K562 (cell line): ENCODE measurements around the gene REEP3. TPM values are rescaled to one million over a fixed set of nuclear protein-coding genes. Genes with fewer than 3 reads are reported as not detected.
A peak's percentile ranks its signal among the peaks of the same experiment; 100 is the strongest.

Source experiments
- ATAC-seq: fragments of 200-7000 bp; cut with Tn5 transposase; 3 replicates; pipeline ENCODE4 v1.9.1; 2020; ENCODE audit warnings: moderate library complexity
- BruUV-seq: library from RNA; stranded (reverse); fragments of 400-500 nt; replicated peaks from 2 replicates; lab custom pipeline; 2021; lab: Mats Ljungman, UMichigan
- CTCF ChIA-PET: fragments of 300-600 bp; formaldehyde crosslinking; extraction: SDS; loops from one replicate; lab custom pipeline; 2021; ENCODE audit warnings: low intra/inter-chr PET ratio; lab: Yijun Ruan, JAX
- POLR2A ChIA-PET: fragments of 300-600, 350-650 bp; sonication (Branson Sonifier 250); formaldehyde crosslinking; extraction: SDS; loops from one replicate; lab custom pipeline; 2021; ENCODE audit warnings: antibody characterized with exemption, inconsistent platforms; lab: Yijun Ruan, JAX
- DNase-seq, 4 experiments: peaks; one replicate each; pipeline versions ENCODE4 v3.0.0 to v3.0.0-alpha.2; 2011 to 2018; ENCODE audit warnings: low spot score in 3 of 4, mixed read lengths in 3 of 4; ENCODE audit errors: extremely low read depth in 1 of 4
- FAIRE-seq: peaks from 2 replicates; lab custom pipeline; 2011; peaks lifted over from hg19 to GRCh38; lab: Jason Lieb, UNC
- H2AFZ ChIP-seq: 2 replicates; pipeline ENCODE4 v1.6.0; 2011; ENCODE audit warnings: low read depth, low read length, control low read depth, inconsistent platforms
- H3K27ac ChIP-seq: fragments of 200-600 bp; 3 replicates; pipeline ENCODE4 v1.8.0; 2011; ENCODE audit warnings: low read depth, mild to moderate bottlenecking, control low read depth, inconsistent platforms, low read length, moderate library complexity, mixed read lengths; ENCODE audit errors: extremely low read depth
- H3K27me3 ChIP-seq, 2 experiments: fragments of 300-600 bp in 1 of 2; 2 replicates in 1 of 2; 3 replicates in 1 of 2; pipeline versions ENCODE4 v1.6.0 to v1.8.0; 2011; ENCODE audit warnings: inconsistent platforms in 2 of 2, low read length in 2 of 2, mild to moderate bottlenecking in 1 of 2, mixed read lengths in 1 of 2, moderate library complexity in 1 of 2; ENCODE audit not compliant: control insufficient read depth in 2 of 2, insufficient read depth in 2 of 2
- H3K36me3 ChIP-seq: fragments of 300-600 bp; 3 replicates; pipeline ENCODE4 v1.8.0; 2011; ENCODE audit warnings: mild to moderate bottlenecking, low read length, inconsistent platforms; ENCODE audit not compliant: control insufficient read depth, insufficient read depth
- H3K4me1 ChIP-seq, 2 experiments: fragments of 200-600 bp in 1 of 2; replicated peaks in 1 of 2; 2 replicates in 1 of 2; 3 replicates in 1 of 2; pipeline versions ENCODE4 v1.5.1 to v1.8.0; 2011; ENCODE audit warnings: inconsistent platforms in 2 of 2, low read length in 2 of 2, mild to moderate bottlenecking in 1 of 2, mixed read lengths in 1 of 2, moderate library complexity in 1 of 2; ENCODE audit not compliant: control insufficient read depth in 2 of 2, insufficient read depth in 2 of 2
- H3K4me2 ChIP-seq: 2 replicates; pipeline ENCODE4 v1.6.1; 2011; ENCODE audit warnings: low read length, control low read depth, inconsistent platforms, mixed read lengths; ENCODE audit not compliant: insufficient read depth
- H3K4me3 ChIP-seq: fragments of 200-600 bp; sonication (generic), shearing (Covaris generic); 2 replicates; pipeline ENCODE4 v1.5.1; 2016; ENCODE audit warnings: control low read depth, inconsistent platforms
- H3K79me2 ChIP-seq: fragments of 200-600 bp; 3 replicates; pipeline ENCODE4 v1.8.0; 2011; ENCODE audit warnings: low read length, inconsistent platforms; ENCODE audit not compliant: control insufficient read depth, insufficient read depth
- H3K9ac ChIP-seq, 2 experiments: 2 replicates each; pipeline versions ENCODE4 v1.6.0 to v1.6.1; 2011; ENCODE audit warnings: low read depth in 2 of 2, low read length in 2 of 2, control low read depth in 1 of 2, inconsistent platforms in 1 of 2, mild to moderate bottlenecking in 1 of 2, mixed read lengths in 1 of 2; ENCODE audit not compliant: insufficient read depth in 1 of 2
- H3K9me1 ChIP-seq: one replicate; pipeline ENCODE4 v1.6.0; 2011; ENCODE audit warnings: inconsistent platforms, mild to moderate bottlenecking, low read length, moderate library complexity; ENCODE audit not compliant: control insufficient read depth, insufficient read depth
- H3K9me3 ChIP-seq: replicated peaks from 2 replicates; pipeline ENCODE4 v1.5.1; 2011; ENCODE audit warnings: low read depth, low read length, inconsistent platforms; ENCODE audit not compliant: control insufficient read depth, insufficient read depth
- H4K20me1 ChIP-seq: replicated peaks from 2 replicates; pipeline ENCODE4 v1.6.1; 2011; ENCODE audit warnings: low read length, inconsistent platforms, mixed read lengths; ENCODE audit not compliant: control insufficient read depth, insufficient read depth
- BRCA1 ChIP-seq, 2 experiments: fragments of 450-650 bp in 1 of 2; sonication (generic) in 1 of 2; formaldehyde crosslinking in 1 of 2; IDR thresholded peaks; 2 replicates each; pipeline versions ENCODE4 v1.5.0 to v1.6.1; 2017 to 2020; ENCODE audit warnings: mild to moderate bottlenecking in 1 of 2, missing genetic modification reagents in 1 of 2
- CBX8 ChIP-seq: fragments of 200-600 bp; sonication (generic); IDR thresholded peaks from 2 replicates; pipeline ENCODE4 v1.6.1; 2012; ENCODE audit warnings: borderline replicate concordance, mixed run types, low read depth, mild to moderate bottlenecking, moderate library complexity, mixed read lengths, low read length, control low read depth, inconsistent platforms; ENCODE audit not compliant: poor library complexity, severe bottlenecking; ENCODE audit errors: extremely low read depth
- ESRRA ChIP-seq: fragments of 450-650 bp; IDR thresholded peaks from 2 replicates; pipeline ENCODE4 v1.6.1; 2014; ENCODE audit warnings: low read depth, mild to moderate bottlenecking, moderate library complexity, borderline replicate concordance
- FOXA1 ChIP-seq: fragments of 450-650 bp; IDR thresholded peaks from 2 replicates; pipeline ENCODE4 v1.6.1; 2016; ENCODE audit warnings: mild to moderate bottlenecking, borderline replicate concordance
- HIVEP1 ChIP-seq: fragments of 250-450 bp; sonication (Bioruptor Pico); IDR thresholded peaks from 2 replicates; pipeline ENCODE4 v1.4.0; 2020; ENCODE audit warnings: mild to moderate bottlenecking
- HMG20B ChIP-seq: fragments of 250-450 bp; sonication (Bioruptor Pico); IDR thresholded peaks from 2 replicates; pipeline ENCODE4 v1.5.0; 2021; ENCODE audit warnings: mild to moderate bottlenecking
- KLF6 ChIP-seq: fragments of 250-450 bp; sonication (Bioruptor Pico); IDR thresholded peaks from 2 replicates; pipeline ENCODE4 v1.4.0; 2020; ENCODE audit warnings: mild to moderate bottlenecking, moderate library complexity, borderline replicate concordance
- MECOM ChIP-seq: fragments of 250-450 bp; sonication (Bioruptor Pico); IDR thresholded peaks from 2 replicates; pipeline ENCODE4 v1.8.0; 2022; ENCODE audit warnings: inconsistent platforms
- SRF ChIP-seq, 2 experiments: fragments of 250-450, 450-650 bp in 1 of 2; sonication (Bioruptor Pico) in 1 of 2; sonication (generic) in 1 of 2; formaldehyde crosslinking; IDR thresholded peaks; 2 replicates each; pipeline versions ENCODE4 v1.5.0 to v1.5.1; 2020 to 2022; ENCODE audit warnings: mild to moderate bottlenecking in 1 of 2, missing genetic modification reagents in 1 of 2
- THAP7 ChIP-seq: fragments of 250-450 bp; sonication (Bioruptor Pico); IDR thresholded peaks from 2 replicates; pipeline ENCODE4 v1.5.0; 2021
- THRA ChIP-seq: fragments of 450-650 bp; IDR thresholded peaks from 2 replicates; pipeline ENCODE4 v1.6.1; 2017; ENCODE audit warnings: mild to moderate bottlenecking, moderate library complexity
- ZKSCAN3 ChIP-seq: fragments of 250-450 bp; sonication (Bioruptor Pico); IDR thresholded peaks from 2 replicates; pipeline ENCODE4 v1.4.0; 2020
- ZNF316 ChIP-seq: fragments of 450-650 bp; IDR thresholded peaks from 2 replicates; pipeline ENCODE4 v1.6.1; 2016
- ZNF696 ChIP-seq: fragments of 250-450 bp; sonication (Bioruptor Pico); conservative IDR thresholded peaks from 2 replicates; pipeline ENCODE4 v1.4.0; 2020; ENCODE audit warnings: mild to moderate bottlenecking, moderate library complexity
- WGBS: fragments of 100-300 bp; shearing (Covaris generic); methylation state at CpG from one replicate; pipeline ENCODE4 v1.1.6; 2016; ENCODE audit warnings: low coverage, mixed read lengths; ENCODE audit not compliant: insufficient coverage; ENCODE audit errors: missing lambda C conversion rate; 5-methylcytosine and 5-hydroxymethylcytosine counted together
- in situ Hi-C: fragments of 300-500 bp; cut with MboI; formaldehyde crosslinking; loops from 4 replicates; pipeline ENCODE4 v1.15.0; 2018; ENCODE audit warnings: inconsistent platforms, mixed read lengths
- intact Hi-C: fragments of 100-400 bp; cut with micrococcal nuclease; formaldehyde crosslinking; loops from 2 replicates; pipeline ENCODE4 v1.14.2; 2022
- polyA plus RNA-seq, 8 experiments: library from polyadenylated mRNA; depleted of rRNA in 4 of 8; stranded (reverse) in 5 of 8; unstranded in 3 of 8; fragments of >200 nt; fragmentation: Nextera tagmentation in 2 of 8; fragmentation: Illumina TruSeq in 1 of 8; extraction: Ambion mirVana in 2 of 8; extraction: Trizol in 1 of 8; gene quantifications; 2 replicates each; pipeline versions ENCODE4 v1.2.1 to v1.2.3, GENCODE V29; 2011 to 2014; ENCODE audit warnings: inconsistent platforms in 1 of 8, missing spikeins in 1 of 8
- total RNA-seq, 7 experiments: library from RNA; depleted of rRNA in 6 of 7; stranded (reverse); fragments of >200 nt in 6 of 7; fragmentation: Illumina TruSeq in 2 of 7; extraction: Trizol in 2 of 7; gene quantifications; 2 replicates each; pipeline versions ENCODE4 v1.2.1 to v1.2.3, GENCODE V29; 2011 to 2021; ENCODE audit warnings: low replicate concordance in 1 of 7

The REEP3 gene
- total and polyA plus RNA-seq, 9 of the 15 experiments (the other 6 are each of a cell fraction or from before 2014, with no cell fraction given), result 3.4 to 13.4 (median 9.2) TPM

DNA sequence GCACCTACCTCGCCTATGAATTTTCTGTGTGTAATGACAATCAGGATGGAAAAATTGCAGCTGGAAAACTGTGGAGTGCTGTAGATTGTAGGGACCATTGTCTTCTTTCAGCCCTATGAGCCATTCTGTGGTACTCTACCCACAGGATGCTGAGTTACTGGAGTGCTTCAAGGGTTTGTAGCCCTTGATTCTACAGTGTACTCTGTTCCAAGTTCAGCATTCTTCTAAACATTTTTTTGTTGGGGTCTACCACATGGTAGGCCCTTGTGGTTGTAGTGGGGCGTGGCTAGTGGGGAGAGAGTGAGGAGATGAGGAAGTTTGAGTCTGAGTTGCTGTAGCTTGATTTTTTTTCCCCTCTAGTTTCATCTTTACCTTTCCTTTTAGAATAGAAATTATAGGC is 33.5 kb downstream of the REEP3 start:
- intact Hi-C loops, result no loop called here
- H3K27me3 ChIP-seq, result no peaks in the 10 kb centered on the region
- DNase-seq, result no peak
- no peaks in the 10 kb centered on the region for H3K9me3 ChIP-seq
- H3K9ac ChIP-seq, result no peak overlapping the region
- H3K4me1 ChIP-seq, result no peaks in the 10 kb centered on the region
- FAIRE-seq, result no peak
- H3K27ac ChIP-seq, result no peak overlapping the region
- POLR2A ChIA-PET, result no interaction called here
- H3K4me3 ChIP-seq, result no peak overlapping the region
- no peak overlapping the region for H3K4me2 ChIP-seq
- ATAC-seq, result peak; percentile 36
- 71% methylated on average over 2 of the region's 2 CpGs for WGBS
- H3K79me2 ChIP-seq, result 0 out of 3 replicates have a peak, but pooled peaks cover 10% of the 10 kb centered on the region
- in situ Hi-C loops, result no loop called here
- H2AFZ ChIP-seq, result no peak overlapping the region
- H4K20me1 ChIP-seq, result no peaks in the 10 kb centered on the region
- no peaks in the 10 kb centered on the region for H3K36me3 ChIP-seq
- CTCF ChIA-PET, result no interaction called here
- no TSS peak for BruUV-seq
- no peak for TF ChIP-seq BRCA1 (IDR thresholded peaks at IDR 0.05)
- no peak for TF ChIP-seq BRCA1 (CRISPR knock-in tag; IDR thresholded peaks at IDR 0.05)
- no peak for TF ChIP-seq HMG20B (CRISPR knock-in tag)
- no peak for TF ChIP-seq KLF6 (CRISPR knock-in tag)
- no peaks in the 10 kb centered on the region for H3K9me1 ChIP-seq

GRCh38 chr10:63555330-63555729 is 34.1 kb downstream of the REEP3 start:
- no peak for ATAC-seq
- H4K20me1 ChIP-seq, result no peaks in the 10 kb centered on the region
- ChIA-PET POLR2A (no interaction called here), CTCF (no interaction called here)
- intact Hi-C loops, result no loop called here
- H3K9me1 ChIP-seq, result no peaks in the 10 kb centered on the region
- BruUV-seq, result no TSS peak
- no peaks in the 10 kb centered on the region for H3K27me3 ChIP-seq
- 56% methylated on average over 2 of the region's 2 CpGs for WGBS
- DNase-seq, result no peak
- no peak overlapping the region for H3K9ac ChIP-seq
- in situ Hi-C loops, result no loop called here
- no peaks in the 10 kb centered on the region for H3K36me3 ChIP-seq
- H3K4me2 ChIP-seq, result no peak overlapping the region
- H2AFZ ChIP-seq, result no peak overlapping the region
- no peak overlapping the region for H3K27ac ChIP-seq
- FAIRE-seq, result no peak
- H3K79me2 ChIP-seq, result 0 out of 3 replicates have a peak, but pooled peaks cover 11% of the 10 kb centered on the region
- H3K9me3 ChIP-seq, result no peaks in the 10 kb centered on the region
- H3K4me3 ChIP-seq, result no peak overlapping the region
- H3K4me1 ChIP-seq, result no peaks in the 10 kb centered on the region
- TF ChIP-seq FOXA1, result no peak
- no peak for TF ChIP-seq CBX8
- TF ChIP-seq ZKSCAN3 (CRISPR knock-in tag), result no peak
- no peak for TF ChIP-seq HIVEP1 (CRISPR knock-in tag)
- TF ChIP-seq SRF (CRISPR knock-in tag; IDR thresholded peaks at IDR 0.05), result no peak
- no peak for TF ChIP-seq ZNF696 (CRISPR knock-in tag)
- no peak for TF ChIP-seq MECOM (CRISPR knock-in tag)
- no peak for TF ChIP-seq ESRRA
- TF ChIP-seq ZNF316, result no peak
- no peak for TF ChIP-seq THRA
- no peak for TF ChIP-seq THAP7 (CRISPR knock-in tag)
